GM19463 (cell line): ENCODE results near the gene MECR.

Source experiments
- ATAC-seq: cut with Tn5 transposase; IDR thresholded peaks from one replicate; pipeline ENCODE4 v1.9.1; 2021; ENCODE audit warnings: mild to moderate bottlenecking, moderate library complexity; ENCODE audit not compliant: unreplicated experiment

The MECR gene

DNA sequence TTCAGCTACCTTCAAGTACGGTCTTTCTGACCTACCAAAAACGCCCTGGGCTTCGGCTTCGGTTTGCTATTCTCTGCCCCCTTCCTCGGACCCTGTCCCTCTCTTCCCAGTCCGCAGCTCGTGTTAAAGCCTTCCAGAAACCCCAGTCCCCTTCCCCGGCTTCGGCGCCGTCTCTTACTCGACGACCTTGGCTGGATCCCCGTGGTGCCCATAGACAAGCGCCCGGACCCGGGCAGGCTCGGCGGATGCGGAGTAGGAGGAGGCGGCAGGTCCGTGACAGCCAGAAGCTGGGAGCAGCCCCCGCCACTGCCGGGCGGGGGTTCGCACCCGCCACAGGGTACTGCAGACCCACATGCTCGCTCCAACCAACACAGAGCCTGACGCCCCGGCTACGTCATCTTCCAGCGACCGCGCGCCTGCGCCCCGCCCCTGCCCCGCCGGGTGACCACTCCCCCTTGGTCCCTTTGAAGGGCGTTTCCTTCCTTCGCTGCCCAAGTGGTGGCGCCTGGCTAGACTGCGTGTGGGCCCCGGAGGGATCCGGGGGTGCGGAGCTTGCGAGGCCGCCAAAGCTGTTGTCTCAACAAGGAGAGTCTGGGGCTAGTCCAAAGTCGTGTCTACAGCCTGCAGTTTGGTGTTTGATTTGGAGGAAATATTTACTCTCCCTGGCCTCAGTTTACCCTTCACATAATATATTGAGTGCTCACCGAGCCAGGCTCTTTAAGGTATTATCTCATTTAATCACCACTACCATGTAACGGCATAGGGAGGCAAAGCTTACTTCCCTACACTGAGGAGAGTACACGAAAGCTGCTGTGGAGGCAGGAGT, at the start of gene MECR:
TSS of gene MECR (minus strand) at position 382 of the 826 bp plus-strand sequence. CDS start at position 354, 28 bp downstream.
- peak; percentile 95 for ATAC-seq

DNA sequence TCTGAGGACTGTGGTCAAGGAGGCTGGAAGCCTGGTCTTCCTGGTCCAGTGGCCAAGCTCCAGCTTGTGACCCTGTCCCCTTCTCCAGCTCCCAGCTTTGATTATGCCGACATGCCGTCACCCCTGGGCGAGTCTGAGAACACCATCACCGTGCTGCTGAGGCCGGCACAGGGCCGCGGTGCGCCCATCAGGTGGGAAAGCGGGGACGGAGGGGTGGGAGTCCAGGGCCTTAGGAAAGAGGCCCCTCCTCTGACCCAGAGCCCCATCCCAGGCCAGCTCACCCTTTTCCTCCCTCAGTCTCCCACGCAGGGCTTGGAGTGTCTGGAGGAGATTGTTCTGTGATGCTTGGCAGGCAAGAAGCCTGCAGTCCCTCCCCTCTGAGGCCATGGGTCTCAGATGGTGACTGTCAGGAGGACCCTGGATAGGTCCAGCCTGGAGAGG, 49.2 kb upstream of the MECR start:
- ATAC-seq, result no peak

GRCh38 chr1:29279406-29279805, 48.7 kb upstream of the MECR start:
- no peak for ATAC-seq

GRCh38 chr1:29278124-29278523, 47.4 kb upstream of the MECR start:
- no peak for ATAC-seq

DNA sequence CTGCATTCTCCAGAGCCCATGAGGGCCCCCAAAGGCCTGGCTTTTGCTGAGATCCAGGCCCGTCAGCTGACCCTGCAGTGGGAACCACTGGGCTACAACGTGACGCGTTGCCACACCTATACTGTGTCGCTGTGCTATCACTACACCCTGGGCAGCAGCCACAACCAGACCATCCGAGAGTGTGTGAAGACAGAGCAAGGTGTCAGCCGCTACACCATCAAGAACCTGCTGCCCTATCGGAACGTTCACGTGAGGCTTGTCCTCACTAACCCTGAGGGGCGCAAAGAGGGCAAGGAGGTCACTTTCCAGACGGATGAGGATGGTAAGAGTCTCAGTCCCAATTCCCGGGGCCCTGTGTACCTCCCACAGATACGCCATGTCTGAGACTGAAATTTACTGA, 44.7 kb upstream of the MECR start:
- no peak for ATAC-seq

DNA sequence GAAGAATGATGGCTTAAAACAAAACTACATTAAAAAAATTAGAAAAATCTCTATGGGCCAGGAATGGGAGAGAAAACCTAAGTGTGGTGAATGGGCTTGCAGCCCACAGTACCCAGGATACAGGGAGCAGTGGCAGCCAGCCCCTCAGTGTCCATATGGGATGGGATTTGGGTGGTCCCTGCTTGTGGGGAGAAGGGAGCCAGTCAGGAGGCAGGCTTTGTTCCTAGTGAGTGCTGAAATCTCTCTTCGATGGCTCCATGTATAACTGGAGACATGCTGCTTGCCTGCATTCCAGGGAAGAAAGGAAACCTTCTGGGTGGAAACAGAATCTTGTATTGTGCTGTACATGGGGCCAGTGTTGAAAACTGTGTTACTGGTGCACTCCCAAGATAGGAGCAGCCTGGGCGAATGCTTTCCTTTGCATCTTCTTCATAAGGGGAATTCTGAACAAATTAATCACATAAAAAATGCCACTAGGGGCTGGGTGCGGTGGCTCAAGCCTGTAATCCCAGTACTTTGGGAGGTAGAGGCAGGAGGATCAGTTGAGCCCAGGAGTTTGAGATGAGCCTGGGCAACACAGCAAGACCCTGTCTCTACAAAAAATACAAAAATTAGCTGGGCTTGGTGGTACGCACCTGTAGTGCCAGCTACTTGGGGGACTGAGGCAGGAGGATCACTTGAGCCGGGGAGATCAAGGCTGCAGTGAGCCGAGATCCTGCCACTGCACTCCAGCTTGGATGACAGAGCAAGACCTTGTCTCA, 41.6 kb upstream of the MECR start:
- ATAC-seq, result no peak

DNA sequence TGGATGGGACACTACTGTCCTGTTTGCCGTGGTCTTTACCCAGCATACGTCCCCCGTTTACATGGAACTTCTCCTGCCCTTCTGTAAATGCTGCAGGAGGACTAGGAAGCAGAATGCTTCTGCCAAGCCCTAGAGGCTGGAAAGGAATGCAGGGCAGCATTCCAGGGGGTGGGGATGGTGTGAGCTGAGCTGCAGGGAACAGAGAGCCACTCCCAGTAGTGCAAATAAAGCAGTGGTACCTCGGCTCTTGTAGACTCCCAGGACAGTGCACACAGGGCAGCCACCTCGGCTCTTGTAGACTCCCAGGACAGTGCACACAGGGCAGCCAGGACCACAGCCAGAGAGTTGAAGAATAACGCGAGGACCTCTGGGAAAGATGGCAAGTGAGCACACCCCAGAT, 41.0 kb upstream of the MECR start:
- no peak for ATAC-seq

DNA sequence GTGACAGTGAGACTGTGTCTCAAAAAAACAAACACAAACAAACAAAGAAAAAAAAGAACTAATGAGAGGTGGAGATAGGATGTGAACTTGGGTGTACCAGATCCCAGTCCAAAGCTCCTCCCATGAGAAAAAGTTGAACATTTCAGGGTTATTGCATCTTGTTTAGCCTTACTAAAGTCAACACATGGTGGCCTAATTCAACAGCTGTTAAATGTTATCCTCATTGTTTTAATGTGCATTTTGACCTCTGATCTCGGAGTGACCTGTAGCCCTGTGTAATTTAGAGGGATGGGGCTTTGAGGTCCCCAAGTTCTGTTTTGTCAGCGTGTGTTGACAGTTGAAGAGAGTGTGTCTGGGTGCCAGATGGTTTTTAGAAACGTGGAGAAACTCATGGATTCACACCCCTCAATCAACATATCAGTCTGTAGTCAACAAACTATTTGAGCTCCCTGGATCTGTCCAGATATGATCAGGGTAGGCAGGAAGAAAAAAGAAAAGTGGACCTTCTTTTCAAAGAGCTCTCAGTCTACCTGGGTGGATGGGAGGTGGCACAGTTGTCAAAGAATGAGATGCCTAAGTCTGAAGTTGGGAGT, 40.3 kb upstream of the MECR start:
- no peak for ATAC-seq

DNA sequence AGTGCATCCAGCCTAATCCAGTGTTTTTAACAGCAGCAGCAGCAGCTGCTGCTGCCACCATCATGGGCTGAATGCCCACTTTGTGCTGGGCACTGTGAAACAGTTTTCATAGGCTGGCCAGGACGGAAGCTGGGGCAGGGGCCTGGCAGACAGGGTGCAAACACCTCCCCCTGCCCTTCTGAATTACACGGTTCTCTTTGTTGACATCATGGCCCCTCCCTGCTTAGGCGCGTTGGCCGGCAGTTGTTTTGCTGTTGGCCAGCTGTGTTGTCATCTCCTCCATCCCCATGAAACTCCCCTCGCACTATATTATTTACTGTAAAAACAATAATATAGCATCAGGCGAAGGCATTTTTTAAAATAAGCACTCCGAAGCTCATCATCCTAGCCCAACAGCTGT, 38.6 kb upstream of the MECR start:
- ATAC-seq, result no peak

- ATAC-seq, result no peak
Measured at GRCh38 chr1:29267321-29268070, 36.8 kb upstream of the MECR start.

DNA sequence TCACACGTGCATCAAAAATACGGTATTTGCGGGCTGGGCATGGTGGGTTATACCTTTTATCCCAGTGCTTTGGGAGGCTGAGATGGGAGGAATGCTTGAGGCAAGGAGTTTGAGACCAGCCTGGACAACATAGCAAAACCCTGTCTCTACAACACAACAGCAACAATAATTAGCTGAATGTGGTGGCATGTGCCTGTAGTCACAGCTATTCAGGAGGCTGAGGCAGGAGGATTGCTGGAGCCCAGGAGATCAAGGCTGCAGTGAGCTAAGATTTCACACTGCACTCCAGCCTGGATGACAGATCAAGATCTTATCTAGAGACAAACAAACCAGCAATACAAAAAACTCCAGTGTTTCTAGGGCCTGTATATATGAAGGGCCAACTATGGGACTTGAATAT, 36.2 kb upstream of the MECR start:
- ATAC-seq, result no peak

DNA sequence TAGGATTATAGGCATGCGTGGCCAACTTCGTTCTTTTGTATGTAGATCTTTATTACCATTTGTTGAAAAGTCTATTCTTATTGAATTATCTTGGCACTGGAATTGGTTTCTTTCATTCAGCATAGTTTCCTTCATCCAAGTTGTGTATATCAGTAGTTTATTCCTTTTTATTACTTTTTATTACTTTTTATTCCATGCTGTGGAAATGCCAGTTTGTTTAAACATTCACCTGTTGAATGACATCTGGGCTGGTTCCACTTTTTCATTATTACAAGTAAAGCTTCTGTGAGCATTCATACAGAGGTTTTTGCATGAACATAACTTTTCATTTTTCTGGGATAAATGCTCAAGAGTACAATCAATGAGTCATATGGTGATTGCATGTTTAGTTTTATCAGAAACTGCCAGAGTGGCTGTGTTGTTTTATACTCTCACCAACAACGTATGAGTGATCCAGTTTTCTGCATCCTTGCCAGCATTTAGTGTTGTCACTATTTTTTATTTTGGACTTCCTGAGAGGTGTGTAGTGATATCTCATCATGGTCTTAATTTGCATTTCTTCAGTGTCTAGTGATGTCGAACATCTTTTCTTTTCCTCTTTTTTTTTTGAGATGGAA, 34.1 kb upstream of the MECR start:
- no peak for ATAC-seq

DNA sequence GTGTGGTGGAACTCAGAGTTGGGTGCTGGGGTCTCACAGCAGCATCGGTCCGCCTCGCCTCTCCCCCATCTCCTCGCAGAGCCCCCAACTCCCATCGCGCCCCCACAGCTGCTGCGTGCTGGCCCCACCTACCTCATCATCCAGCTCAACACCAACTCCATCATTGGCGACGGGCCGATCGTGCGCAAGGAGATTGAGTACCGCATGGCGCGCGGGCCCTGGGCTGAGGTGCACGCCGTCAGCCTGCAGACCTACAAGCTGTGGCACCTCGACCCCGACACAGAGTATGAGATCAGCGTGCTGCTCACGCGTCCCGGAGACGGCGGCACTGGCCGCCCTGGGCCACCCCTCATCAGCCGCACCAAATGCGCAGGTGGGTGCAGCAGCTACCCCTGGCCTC, 29.8 kb upstream of the MECR start:
- ATAC-seq, result no peak

- ATAC-seq, result no peak
Measured at GRCh38 chr1:29259802-29260441, 29.2 kb upstream of the MECR start.

DNA sequence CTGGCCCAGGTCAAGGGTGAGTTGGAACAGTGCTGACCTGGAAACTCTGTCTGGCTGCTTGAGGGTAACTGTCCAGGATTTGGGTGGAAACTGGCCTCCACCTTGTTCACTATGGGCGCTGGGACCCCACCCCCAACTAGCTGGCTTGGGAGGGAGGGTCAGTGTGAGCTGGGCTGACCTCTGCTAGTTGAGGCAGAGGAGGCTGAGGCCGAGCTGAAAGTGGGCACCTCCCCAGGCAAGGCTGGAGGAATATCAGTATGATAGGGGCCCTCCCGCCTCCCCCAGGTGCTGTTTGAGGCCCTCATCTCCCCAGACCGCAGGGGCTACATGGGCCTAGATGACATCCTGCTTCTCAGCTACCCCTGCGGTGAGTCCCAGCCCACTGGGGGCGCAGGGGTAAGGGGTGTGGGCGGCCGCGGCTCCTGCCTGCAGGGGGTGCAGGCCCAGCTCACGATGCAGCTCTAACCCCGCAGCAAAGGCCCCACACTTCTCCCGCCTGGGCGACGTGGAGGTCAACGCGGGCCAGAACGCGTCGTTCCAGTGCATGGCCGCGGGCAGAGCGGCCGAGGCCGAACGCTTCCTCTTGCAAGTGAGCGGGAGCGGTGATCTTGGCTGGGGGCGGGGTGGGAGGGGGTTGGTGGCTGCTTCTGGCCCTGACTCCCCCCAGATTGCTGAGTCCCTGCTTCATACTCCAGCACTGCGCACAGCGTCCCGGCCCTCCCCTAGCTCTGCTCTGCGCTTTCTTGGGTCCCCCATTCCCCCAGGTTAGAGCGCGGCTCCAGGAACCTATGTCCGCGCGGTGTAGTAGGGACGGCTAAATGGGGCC, 28.5 kb upstream of the MECR start:
- no peak for ATAC-seq

DNA sequence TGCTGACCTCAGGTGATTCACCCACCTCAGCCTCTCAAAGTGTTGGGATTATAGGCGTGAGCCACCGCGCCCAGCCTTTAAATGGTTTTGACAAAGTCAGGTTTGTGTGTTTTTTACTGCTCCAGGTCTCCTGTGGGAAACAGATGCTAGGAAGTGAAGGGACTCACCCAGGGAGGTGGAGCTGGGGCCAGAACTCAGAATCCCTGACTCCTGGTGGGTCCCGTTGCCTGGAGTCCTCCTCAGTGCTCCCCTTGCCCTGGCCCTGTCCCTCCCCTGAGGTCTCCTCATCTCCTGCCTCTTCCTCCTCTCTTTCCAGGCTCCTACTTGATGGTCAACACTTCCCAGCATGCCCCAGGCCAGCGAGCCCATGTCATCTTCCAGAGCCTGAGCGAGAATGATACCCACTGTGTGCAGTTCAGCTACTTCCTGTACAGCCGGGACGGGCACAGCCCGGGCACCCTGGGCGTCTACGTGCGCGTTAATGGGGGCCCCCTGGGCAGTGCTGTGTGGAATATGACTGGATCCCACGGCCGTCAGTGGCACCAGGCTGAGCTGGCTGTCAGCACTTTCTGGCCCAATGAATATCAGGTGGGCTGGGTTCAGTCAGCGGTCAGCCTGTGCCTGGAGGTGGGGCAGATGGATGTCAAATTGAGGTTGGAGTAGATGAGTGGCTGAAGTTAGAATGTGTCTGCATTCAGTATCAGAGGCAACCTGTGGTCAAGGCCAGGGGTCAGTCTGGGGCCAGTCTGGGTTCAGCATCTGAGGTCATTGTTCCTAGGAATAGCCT, 27.6 kb upstream of the MECR start:
- ATAC-seq, result no peak

GRCh38 chr1:29256979-29257804, 26.5 kb upstream of the MECR start:
- no peak for ATAC-seq

DNA sequence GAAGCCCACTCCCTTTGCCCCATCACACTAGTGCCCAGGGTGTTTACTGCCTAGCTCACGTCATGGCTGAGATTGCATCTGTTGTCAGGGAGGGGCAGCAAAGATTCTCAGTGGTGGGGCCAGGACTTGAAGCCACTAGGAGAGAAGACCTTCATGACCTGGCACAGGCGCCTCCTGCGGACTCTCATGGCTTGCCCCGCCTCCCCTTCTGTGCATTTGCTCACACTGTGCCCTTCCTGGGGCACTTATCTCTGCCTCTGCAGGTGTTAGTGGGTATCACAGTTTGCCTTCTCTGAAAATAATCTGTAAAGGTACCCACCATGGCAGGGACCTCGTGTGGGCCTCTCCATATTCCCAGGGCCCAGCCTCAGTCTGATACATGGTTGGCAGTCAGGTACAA, 25.7 kb upstream of the MECR start:
- no peak for ATAC-seq
